Naive thymus-derived CD8-positive, alpha-beta T cell (primary cell): Measurements from ENCODE around the gene TENT5A. TPM values are rescaled to one million over a fixed set of nuclear protein-coding genes. Genes with fewer than 3 reads are reported as not detected.

ENCODE experiments used
- ATAC-seq, 2 donors: fragments of 150-1000 bp; cut with Tn5 transposase in 1 of 2; sonication (Bioruptor Pico), chemical (Tn5 transposase) in 1 of 2; 1 replicate in 1 of 2; 2 replicates in 1 of 2; pipeline ENCODE4 v1.10.0; 2021; ENCODE audit warnings: mild to moderate bottlenecking in 2 of 2, moderate library complexity in 2 of 2
- POLR2A ChIA-PET: fragments of 350-600 bp; sonication (Branson Sonifier 250); formaldehyde crosslinking; loops from one replicate; lab custom pipeline; 2021; ENCODE audit warnings: antibody characterized with exemption; lab: Charles Lee
- DNase-seq, 10 donors: peaks; one replicate each; pipeline versions ENCODE4 v3.0.0 to v3.0.0-alpha.2; 2020 to 2022
- H3K27ac Mint-ChIP-seq, 10 donors: one replicate each; pipeline ENCODE4 v1.8.0; 2020 to 2022; ENCODE audit warnings: mild to moderate bottlenecking in 10 of 10, mixed read lengths in 10 of 10, moderate library complexity in 4 of 10, inconsistent platforms in 1 of 10
- H3K27me3 Mint-ChIP-seq, 5 donors: one replicate each; pipeline ENCODE4 v1.8.0; 2021 to 2022; ENCODE audit warnings: mixed read lengths in 5 of 5
- H3K36me3 Mint-ChIP-seq, 3 donors: one replicate each; pipeline ENCODE4 v1.8.0; 2020 to 2022; ENCODE audit warnings: mixed read lengths in 3 of 3, mild to moderate bottlenecking in 2 of 3, inconsistent platforms in 1 of 3
- H3K4me1 Mint-ChIP-seq, 4 donors: one replicate each; pipeline ENCODE4 v1.8.0; 2021 to 2022; ENCODE audit warnings: mixed read lengths in 4 of 4
- H3K4me3 Mint-ChIP-seq, 10 donors: one replicate each; pipeline ENCODE4 v1.8.0; 2020 to 2022; ENCODE audit warnings: mild to moderate bottlenecking in 10 of 10, mixed read lengths in 10 of 10, moderate library complexity in 6 of 10, inconsistent platforms in 1 of 10
- H3K9me3 Mint-ChIP-seq, 9 donors: one replicate each; pipeline ENCODE4 v1.8.0; 2020 to 2022; ENCODE audit warnings: mixed read lengths in 9 of 9, mild to moderate bottlenecking in 3 of 9, inconsistent platforms in 1 of 9, moderate library complexity in 1 of 9
- polyA plus RNA-seq, 3 donors: library from polyadenylated mRNA; unstranded; fragments of 300-500 nt; fragmentation: Illumina TruSeq; gene quantifications; one replicate each; pipeline ENCODE4 v1.2.3, GENCODE V29; 2021
- total RNA-seq, 8 experiments: library from RNA in 2 of 8; stranded (reverse) in 2 of 8; gene quantifications; one replicate each; pipeline ENCODE4 v1.2.3 and lab custom pipeline; 2021 to 2026

TENT5A gene
- total and polyA plus RNA-seq, 5 experiments from 2014 or later: 2.6 to 7.4 (median 4.6) TPM

GRCh38 chr6:81722506-81723223 lies 29.8 kb downstream of the TENT5A start:
- Mint-ChIP-seq H3K27ac (no peak overlapping the region), H3K27me3 (no peaks in the 10 kb centered on the region), H3K4me3 (no peak overlapping the region), H3K4me1 (peaks cover 0 to 1% (median 0%) of the 10 kb centered on the region in 4 donors), H3K9me3 (no peaks in the 10 kb centered on the region), H3K36me3 (peaks cover 0 to 6% (median 0%) of the 10 kb centered on the region in 3 donors)
- POLR2A ChIA-PET: no interaction called here
- DNase-seq (no peak), ATAC-seq (no peak)

- peaks cover 0 to 2% (median 0%) of the 10 kb centered on the region in 3 donors for H3K36me3 Mint-ChIP-seq
- no peak overlapping the region for H3K4me3 Mint-ChIP-seq
- DNase-seq: no peak
- no peak overlapping the region for H3K27ac Mint-ChIP-seq
- H3K9me3 Mint-ChIP-seq: no peaks in the 10 kb centered on the region
- POLR2A ChIA-PET: no interaction called here
- H3K4me1 Mint-ChIP-seq: peaks cover 0 to 1% (median 0%) of the 10 kb centered on the region in 4 donors
- H3K27me3 Mint-ChIP-seq: no peaks in the 10 kb centered on the region
- no peak for ATAC-seq
Observed at GRCh38 chr6:81720427-81720826, 32.1 kb downstream of the TENT5A start.

GRCh38 chr6:81718126-81718525 lies 34.4 kb downstream of the TENT5A start:
- POLR2A ChIA-PET: no interaction called here
- Mint-ChIP-seq H3K27me3 (no peaks in the 10 kb centered on the region), H3K4me3 (no peak overlapping the region), H3K9me3 (no peaks in the 10 kb centered on the region), H3K36me3 (peaks cover 0 to 2% (median 0%) of the 10 kb centered on the region in 3 donors), H3K4me1 (peaks cover 0 to 1% (median 0%) of the 10 kb centered on the region in 4 donors), H3K27ac (no peak overlapping the region)
- ATAC-seq (no peak), DNase-seq (no peak)

DNA sequence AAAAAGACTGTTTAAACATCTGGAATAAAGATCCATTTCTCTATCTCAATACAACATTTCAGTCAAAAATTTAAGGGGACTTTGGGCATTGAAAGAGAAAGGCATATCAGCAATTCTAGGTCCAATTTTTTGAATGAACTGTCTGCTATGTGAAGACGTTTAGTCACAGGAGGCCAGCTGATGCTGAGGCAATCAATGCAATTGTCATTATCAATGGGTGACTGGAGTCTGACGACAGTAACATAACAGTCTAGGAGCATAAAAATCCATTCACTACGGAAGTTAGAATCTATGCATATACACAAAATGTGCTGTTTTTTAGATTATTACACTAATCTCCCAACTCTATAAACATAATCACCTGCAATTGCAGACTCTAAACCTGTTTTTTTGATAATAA lies 37.8 kb downstream of the TENT5A start:
- peaks cover 0 to 5% (median 0%) of the 10 kb centered on the region in 5 donors for H3K27me3 Mint-ChIP-seq
- no peak overlapping the region for H3K27ac Mint-ChIP-seq
- H3K9me3 Mint-ChIP-seq: peaks cover 0 to 4% (median 0%) of the 10 kb centered on the region in 9 donors
- H3K4me1 Mint-ChIP-seq: no peaks in the 10 kb centered on the region
- POLR2A ChIA-PET: no interaction called here
- no peak overlapping the region for H3K4me3 Mint-ChIP-seq
- H3K36me3 Mint-ChIP-seq: peaks cover 0 to 4% (median 0%) of the 10 kb centered on the region in 3 donors
- ATAC-seq: no peak
- no peak for DNase-seq

DNA sequence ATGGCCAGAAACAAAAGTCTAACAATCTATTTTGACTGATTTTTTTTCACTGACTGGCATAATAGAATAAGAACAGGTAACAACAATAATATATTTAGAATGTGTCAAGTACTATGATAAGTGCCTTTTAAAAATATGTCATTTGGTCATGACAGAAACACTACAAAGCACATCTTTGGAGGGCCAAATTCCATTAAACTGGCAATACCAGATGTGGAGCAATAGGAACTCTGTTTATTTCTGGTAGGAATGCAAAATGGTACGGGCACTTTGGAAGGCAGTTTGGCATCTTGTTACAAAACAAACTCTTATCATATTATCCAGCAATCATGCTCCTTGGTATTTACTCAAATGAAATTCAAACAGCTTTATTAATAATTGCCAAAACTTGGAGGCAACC lies 39.3 kb downstream of the TENT5A start:
- no peak for ATAC-seq
- Mint-ChIP-seq H3K4me3 (no peak overlapping the region), H3K27ac (no peak overlapping the region), H3K4me1 (no peaks in the 10 kb centered on the region), H3K36me3 (peaks cover 0 to 4% (median 0%) of the 10 kb centered on the region in 3 donors), H3K9me3 (peaks cover 0 to 4% (median 0%) of the 10 kb centered on the region in 9 donors), H3K27me3 (peaks cover 0 to 5% (median 0%) of the 10 kb centered on the region in 5 donors)
- POLR2A ChIA-PET: no interaction called here
- DNase-seq: no peak

DNA sequence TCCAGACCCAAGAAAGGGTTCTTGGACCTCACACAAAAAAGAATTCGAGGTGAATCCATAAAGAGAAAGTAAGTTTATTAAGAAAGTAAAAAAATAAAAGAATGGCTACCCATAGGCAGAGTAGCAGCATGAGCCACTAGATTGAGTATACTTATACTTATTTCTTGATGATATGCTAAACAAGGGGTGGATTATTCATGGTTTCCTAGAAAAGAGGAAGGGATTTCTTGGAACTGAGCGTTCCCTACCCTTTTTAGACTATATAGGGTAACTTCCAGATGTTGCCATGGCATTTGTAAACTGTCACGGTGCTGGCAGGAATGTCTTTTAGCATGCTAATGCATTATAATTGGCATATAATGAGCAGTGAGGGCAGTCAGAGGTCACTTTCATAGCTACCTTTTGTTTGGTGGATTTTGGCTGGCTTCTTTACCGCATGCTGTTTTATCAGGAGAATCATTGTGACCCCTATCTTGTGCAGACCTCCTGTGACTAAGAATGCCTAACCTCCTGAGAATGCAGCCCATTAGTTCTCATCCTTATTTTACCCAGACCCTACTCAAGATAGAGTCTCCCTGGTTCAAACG lies 44.3 kb downstream of the TENT5A start:
- Mint-ChIP-seq H3K36me3 (peaks cover 0 to 5% (median 4%) of the 10 kb centered on the region in 3 donors), H3K4me1 (peaks cover 0 to 2% (median 0%) of the 10 kb centered on the region in 4 donors), H3K27me3 (peaks cover 0 to 5% (median under 1%) of the 10 kb centered on the region in 5 donors), H3K9me3 (peaks cover 0 to 4% (median 0%) of the 10 kb centered on the region in 9 donors), H3K27ac (no peak overlapping the region), H3K4me3 (no peak overlapping the region)
- POLR2A ChIA-PET: no interaction called here
- ATAC-seq (no peak), DNase-seq (no peak)

GRCh38 chr6:81704700-81705099 lies 47.8 kb downstream of the TENT5A start:
- H3K36me3 Mint-ChIP-seq: peaks cover 3 to 5% (median 4%) of the 10 kb centered on the region in 3 donors
- DNase-seq: no peak
- ATAC-seq: no peak
- H3K4me3 Mint-ChIP-seq: no peak overlapping the region
- peaks cover 0 to 2% (median 0%) of the 10 kb centered on the region in 5 donors for H3K27me3 Mint-ChIP-seq
- H3K4me1 Mint-ChIP-seq: peaks cover 0 to 2% (median 0%) of the 10 kb centered on the region in 4 donors
- no peak overlapping the region for H3K27ac Mint-ChIP-seq
- H3K9me3 Mint-ChIP-seq: no peaks in the 10 kb centered on the region
- POLR2A ChIA-PET: no interaction called here

- ATAC-seq: no peak
- Mint-ChIP-seq H3K27me3 (peaks cover 0 to 2% (median 0%) of the 10 kb centered on the region in 5 donors), H3K4me1 (no peaks in the 10 kb centered on the region), H3K36me3 (peaks cover 3 to 5% (median 4%) of the 10 kb centered on the region in 3 donors), H3K9me3 (no peaks in the 10 kb centered on the region), H3K4me3 (no peak overlapping the region), H3K27ac (no peak overlapping the region)
- DNase-seq: no peak
- POLR2A ChIA-PET: no interaction called here
Observed at GRCh38 chr6:81700414-81700813, 52.1 kb downstream of the TENT5A start.

GRCh38 chr6:81697559-81697958 lies 54.9 kb downstream of the TENT5A start:
- ATAC-seq (no peak), DNase-seq (no peak)
- Mint-ChIP-seq H3K9me3 (no peaks in the 10 kb centered on the region), H3K27ac (no peak overlapping the region), H3K27me3 (no peaks in the 10 kb centered on the region), H3K4me3 (no peak overlapping the region), H3K36me3 (no peaks in the 10 kb centered on the region), H3K4me1 (no peaks in the 10 kb centered on the region)
- POLR2A ChIA-PET: no interaction called here

DNA sequence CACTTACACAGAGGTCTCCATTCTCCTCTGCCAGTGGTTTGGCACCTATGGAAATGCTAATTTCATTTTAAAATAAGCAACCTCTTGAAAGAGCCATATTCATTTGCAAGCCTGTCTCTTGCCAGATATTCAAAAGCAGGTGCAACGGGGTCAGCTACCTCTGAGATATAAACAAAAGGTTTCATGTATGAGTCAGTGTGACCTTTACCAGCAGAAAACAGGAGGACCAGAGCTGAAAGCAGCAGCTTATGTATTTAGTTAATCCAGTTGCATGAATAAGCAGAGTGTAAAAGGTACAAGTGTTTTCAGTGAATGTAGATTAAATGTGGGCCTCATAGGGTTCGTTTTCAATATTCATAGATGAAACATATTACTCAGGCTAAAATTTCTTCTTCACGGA lies 56.0 kb downstream of the TENT5A start:
- POLR2A ChIA-PET: no interaction called here
- Mint-ChIP-seq H3K4me1 (no peaks in the 10 kb centered on the region), H3K9me3 (no peaks in the 10 kb centered on the region), H3K27ac (no peak overlapping the region), H3K27me3 (no peaks in the 10 kb centered on the region), H3K36me3 (no peaks in the 10 kb centered on the region), H3K4me3 (no peak overlapping the region)
- no peak for DNase-seq
- no peak for ATAC-seq
